Psoas muscle (tissue), 8 donors: ENCODE measurements around the gene TMEM43. TPM values are rescaled to one million over a fixed set of nuclear protein-coding genes. Genes with fewer than 3 reads are reported as not detected.

ENCODE experiments used
- ATAC-seq, 4 donors: fragments of 200-7000 bp; cut with Tn5 transposase; one replicate each; pipeline ENCODE4 v1.9.1; 2020; ENCODE audit warnings: moderate library complexity in 3 of 4, mild to moderate bottlenecking in 2 of 4
- DNase-seq, 2 donors: peaks; one replicate each; pipeline ENCODE4 v3.0.0-alpha.2; 2020
- H3K27ac ChIP-seq: fragments of 200-600 bp; one replicate; pipeline ENCODE4 v1.8.0; 2022
- H3K27me3 ChIP-seq, 3 donors: fragments of 200-600 bp in 1 of 3; one replicate each; pipeline versions ENCODE4 v1.6.1 to v1.8.0; 2013 to 2022; ENCODE audit warnings: low read length in 2 of 3, mild to moderate bottlenecking in 2 of 3, moderate library complexity in 1 of 3; ENCODE audit not compliant: insufficient read depth in 3 of 3
- H3K36me3 ChIP-seq, 2 donors: fragments of 200-600 bp in 1 of 2; one replicate each; pipeline versions ENCODE4 v1.6.1 to v1.8.0; 2013 to 2022; ENCODE audit warnings: low read depth in 1 of 2, mild to moderate bottlenecking in 1 of 2, moderate library complexity in 1 of 2; ENCODE audit not compliant: insufficient read depth in 1 of 2
- H3K4me1 ChIP-seq: fragments of 200-600 bp; one replicate; pipeline ENCODE4 v1.8.0; 2022
- H3K4me3 ChIP-seq: fragments of 200-600 bp; one replicate; pipeline ENCODE4 v1.8.0; 2022; ENCODE audit warnings: mild to moderate bottlenecking
- H3K9me3 ChIP-seq: fragments of 200-600 bp; one replicate; pipeline ENCODE4 v1.8.0; 2022
- WGBS, 3 donors: extraction: QIAGEN DNeasy Blood & Tissue Kit; methylation state at CpG; one replicate each; pipeline versions ENCODE4 v1.1.6 to v1.1.7; 2013; 5-methylcytosine and 5-hydroxymethylcytosine counted together
- intact Hi-C, 2 donors: fragments of 100-400 bp; cut with DNase I; formaldehyde crosslinking; loops; one replicate each; pipeline versions ENCODE4 v1.11.0 to v1.14.2; 2022
- polyA plus RNA-seq, 3 donors: library from polyadenylated mRNA; stranded (reverse); fragments of 200-250 nt; gene quantifications; one replicate each; pipeline ENCODE4 v1.2.3, GENCODE V29; 2013
- total RNA-seq, 4 donors: library from RNA; stranded (reverse); fragmentation: NEBNext Ultra II Directional in 2 of 4; extraction: Animal tissue kit (Norgen Biotek cat#: 25700) in 2 of 4; gene quantifications; one replicate each; pipeline versions ENCODE4 v1.2.1 to v1.2.4, GENCODE V29; 2021 to 2023
- TF ChIP-seq, protein P1 (sequence below): fragments of 200-600 bp; IDR thresholded peaks from one replicate; pipeline ENCODE4 v1.8.0; 2022; ENCODE audit warnings: antibody characterized with exemption
- donor health status: healthy with polysubstance abuse.
- donor health status: DM: no; HTN: no; CAD: no; lungs with moderate emphysema.
- donor health status: Bipolar disorder and iron deficiency.
- donor health status: healthy.
- donor health status: DM: yes; HTN: yes; CAD: no.
- donor health status: DM: no; HTN: no; CAD: no.
- donor health status: DM: no; HTN: no; CAD: no.
- donor health status: DM: yes; HTN: yes; CAD: no.

TMEM43 gene
- total and polyA plus RNA-seq, 7 donors, result 28.2 to 107 (median 41.5) TPM

DNA sequence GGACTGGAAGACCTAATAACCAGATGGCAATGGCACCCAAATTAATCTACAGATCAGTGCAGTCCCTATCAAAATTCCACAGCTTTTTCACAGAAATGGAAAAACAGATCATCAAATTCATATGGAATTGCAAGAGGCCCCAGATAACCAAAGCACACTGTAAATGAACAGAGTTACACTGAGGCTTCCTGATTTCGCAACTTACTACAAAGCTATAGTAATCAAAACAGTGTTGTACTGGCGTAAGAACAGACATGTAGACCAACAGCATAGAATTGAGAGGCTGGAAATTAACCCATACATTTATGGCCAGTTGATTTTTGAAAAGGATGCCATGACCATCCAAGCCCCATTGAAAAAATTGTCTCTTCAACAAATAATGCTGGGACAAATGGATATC is 37.3 kb downstream of the TMEM43 start:
- DNase-seq (no peak), ATAC-seq (no peak)
- no peak overlapping the region for H3K4me3 ChIP-seq
- TF ChIP-seq, protein P1, sequence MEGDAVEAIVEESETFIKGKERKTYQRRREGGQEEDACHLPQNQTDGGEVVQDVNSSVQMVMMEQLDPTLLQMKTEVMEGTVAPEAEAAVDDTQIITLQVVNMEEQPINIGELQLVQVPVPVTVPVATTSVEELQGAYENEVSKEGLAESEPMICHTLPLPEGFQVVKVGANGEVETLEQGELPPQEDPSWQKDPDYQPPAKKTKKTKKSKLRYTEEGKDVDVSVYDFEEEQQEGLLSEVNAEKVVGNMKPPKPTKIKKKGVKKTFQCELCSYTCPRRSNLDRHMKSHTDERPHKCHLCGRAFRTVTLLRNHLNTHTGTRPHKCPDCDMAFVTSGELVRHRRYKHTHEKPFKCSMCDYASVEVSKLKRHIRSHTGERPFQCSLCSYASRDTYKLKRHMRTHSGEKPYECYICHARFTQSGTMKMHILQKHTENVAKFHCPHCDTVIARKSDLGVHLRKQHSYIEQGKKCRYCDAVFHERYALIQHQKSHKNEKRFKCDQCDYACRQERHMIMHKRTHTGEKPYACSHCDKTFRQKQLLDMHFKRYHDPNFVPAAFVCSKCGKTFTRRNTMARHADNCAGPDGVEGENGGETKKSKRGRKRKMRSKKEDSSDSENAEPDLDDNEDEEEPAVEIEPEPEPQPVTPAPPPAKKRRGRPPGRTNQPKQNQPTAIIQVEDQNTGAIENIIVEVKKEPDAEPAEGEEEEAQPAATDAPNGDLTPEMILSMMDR, result no peak
- 98 to 100% (median 98%) methylated on average over 2 of the region's 2 CpGs for WGBS, 3 donors
- peaks cover 2% of the 10 kb centered on the region for H3K4me1 ChIP-seq
- H3K9me3 ChIP-seq, result peaks cover 15% of the 10 kb centered on the region
- no peaks in the 10 kb centered on the region for H3K27me3 ChIP-seq
- intact Hi-C loops, result no loop called here
- peaks cover 17 to 99% of the 10 kb centered on the region in 2 donors for H3K36me3 ChIP-seq
- H3K27ac ChIP-seq, result no peak overlapping the region

DNA sequence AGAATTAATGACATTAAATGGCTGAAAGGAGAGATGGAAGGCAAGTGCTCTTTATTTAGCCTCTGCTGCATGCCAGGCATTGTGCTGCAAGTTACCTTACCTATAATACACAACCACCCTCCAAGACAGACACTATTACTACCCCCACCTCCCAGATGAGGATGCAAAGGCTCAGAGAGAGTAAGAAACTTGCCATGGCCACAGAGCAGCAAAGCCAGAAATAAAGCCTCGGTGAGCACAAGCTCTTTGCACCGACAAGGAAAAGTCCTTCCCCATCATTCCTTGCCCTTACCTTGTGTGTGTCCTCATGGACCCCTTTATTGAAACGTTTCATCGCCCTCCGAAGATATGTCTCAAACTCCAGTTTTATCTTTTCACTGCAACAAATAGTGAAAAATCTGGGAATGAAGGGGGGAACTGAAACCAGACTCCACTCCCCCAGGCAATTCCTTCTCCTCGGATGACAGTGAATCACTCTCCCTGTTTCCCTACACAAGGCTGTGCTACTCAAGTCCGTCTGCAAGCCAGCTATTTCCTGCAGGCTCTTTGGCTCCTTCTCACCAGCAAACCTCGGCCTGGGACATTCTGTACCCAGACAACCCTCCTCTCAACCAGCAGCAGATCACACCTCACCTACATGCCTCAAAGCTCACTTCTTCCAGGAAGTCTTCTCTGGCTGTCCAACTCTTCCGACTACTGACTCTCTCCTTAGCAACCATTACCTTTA is 42.2 kb downstream of the TMEM43 start:
- DNase-seq (no peak), ATAC-seq (peak in 3 of 4 donors; percentile 90 to 92 (median 90))
- Histone ChIP-seq H3K9me3 (peaks cover 4% of the 10 kb centered on the region), H3K27ac (no peak overlapping the region), H3K36me3 (peaks cover 14 to 100% of the 10 kb centered on the region in 2 donors), H3K27me3 (no peaks in the 10 kb centered on the region), H3K4me3 (no peak overlapping the region), H3K4me1 (no peaks in the 10 kb centered on the region)
- WGBS, 3 donors, result 72 to 89% (median 79%) methylated on average over 9 of the region's 9 CpGs
- TF ChIP-seq, protein P1, result no peak
- intact Hi-C loops, result no loop called here

DNA sequence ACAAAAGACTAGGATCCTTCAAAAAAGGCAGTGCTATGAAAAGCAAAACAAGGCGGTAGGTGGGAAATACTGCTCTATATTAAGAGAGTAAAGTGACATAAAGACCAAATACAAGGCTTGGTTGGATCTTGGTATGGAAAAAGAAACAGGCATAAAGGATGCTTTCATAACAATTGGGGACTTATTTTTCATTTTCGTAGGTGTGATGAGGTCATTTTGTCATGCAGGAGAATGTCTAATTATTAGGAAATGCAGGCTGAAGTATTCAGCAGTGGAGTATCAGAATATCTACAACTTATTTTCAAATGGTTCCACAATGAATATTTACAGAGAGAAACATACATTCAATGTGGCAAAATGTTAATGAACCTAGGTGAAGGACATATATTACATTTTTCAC is 44.6 kb downstream of the TMEM43 start:
- Histone ChIP-seq H3K27ac (no peak overlapping the region), H3K4me1 (no peaks in the 10 kb centered on the region), H3K36me3 (peaks cover 12 to 84% of the 10 kb centered on the region in 2 donors), H3K4me3 (no peak overlapping the region), H3K9me3 (no peaks in the 10 kb centered on the region), H3K27me3 (no peaks in the 10 kb centered on the region)
- intact Hi-C loops, result no loop called here
- ATAC-seq, result no peak
- TF ChIP-seq, protein P1, result no peak
- 91% methylated on average over 2 of the region's 2 CpGs for WGBS, 3 donors
- no peak for DNase-seq

DNA sequence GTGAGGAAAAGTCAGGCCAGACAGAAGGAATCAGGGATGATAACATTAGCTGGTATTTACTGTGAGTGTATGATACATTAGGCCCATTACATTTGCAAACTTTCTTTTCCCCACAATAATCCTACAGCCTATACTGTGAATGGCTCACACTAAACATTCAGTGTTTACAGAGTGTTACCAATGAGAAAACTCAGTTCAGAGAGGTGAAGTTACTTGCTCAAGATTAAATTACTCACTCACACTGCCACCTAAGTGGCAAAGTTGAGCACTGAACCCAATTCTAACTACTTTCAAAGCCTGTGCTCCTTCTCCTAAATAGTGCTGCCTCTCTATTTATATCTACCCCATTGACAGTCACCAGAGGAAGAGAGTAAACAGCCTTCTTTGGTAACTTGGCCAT is 45.0 kb downstream of the TMEM43 start:
- Histone ChIP-seq H3K4me3 (no peak overlapping the region), H3K36me3 (peaks cover 12 to 80% of the 10 kb centered on the region in 2 donors), H3K9me3 (no peaks in the 10 kb centered on the region), H3K27ac (no peak overlapping the region), H3K4me1 (no peaks in the 10 kb centered on the region), H3K27me3 (no peaks in the 10 kb centered on the region)
- intact Hi-C loops, result no loop called here
- TF ChIP-seq, protein P1, result no peak
- DNase-seq (no peak), ATAC-seq (no peak)
